Upper lobe of right lung (tissue), 1 donor: ENCODE measurements around the gene PCSK2. TPM values are rescaled to one million over a fixed set of nuclear protein-coding genes. Genes with fewer than 3 reads are reported as not detected.

ENCODE experiments used
- ATAC-seq: fragments of 200-7000 bp; cut with Tn5 transposase; one replicate; pipeline ENCODE4 v1.9.1; 2020; ENCODE audit warnings: mild to moderate bottlenecking, moderate library complexity
- DNase-seq: peaks from one replicate; pipeline ENCODE4 v3.0.0-alpha.2; 2020
- H3K27ac ChIP-seq: fragments of 200-600 bp; one replicate; pipeline ENCODE4 v1.8.0; 2022
- H3K27me3 ChIP-seq: fragments of 200-600 bp; one replicate; pipeline ENCODE4 v1.8.0; 2022; ENCODE audit warnings: mild to moderate bottlenecking
- H3K36me3 ChIP-seq: fragments of 200-600 bp; one replicate; pipeline ENCODE4 v1.8.0; 2022
- H3K4me1 ChIP-seq: fragments of 200-600 bp; one replicate; pipeline ENCODE4 v1.8.0; 2022
- H3K4me3 ChIP-seq: fragments of 200-600 bp; one replicate; pipeline ENCODE4 v1.8.0; 2022; ENCODE audit warnings: mild to moderate bottlenecking
- H3K9me3 ChIP-seq: fragments of 200-600 bp; one replicate; pipeline ENCODE4 v1.8.0; 2022
- CTCF ChIP-seq: fragments of 200-600 bp; IDR thresholded peaks from one replicate; pipeline ENCODE4 v1.8.0; 2022; ENCODE audit warnings: antibody characterized with exemption
- intact Hi-C: fragments of 100-400 bp; cut with DNase I; formaldehyde crosslinking; loops from one replicate; pipeline ENCODE4 v1.11.0; 2022
- total RNA-seq: library from RNA; stranded (reverse); fragmentation: NEBNext Ultra II Directional; extraction: Animal tissue kit (Norgen Biotek cat#: 25700); gene quantifications from one replicate; pipeline ENCODE4 v1.2.1, GENCODE V29; 2021
- donor health status: DM: no; HTN: yes; CAD: no; lungs with severe emphysema.

PCSK2 gene
- total RNA-seq, 1 donor from 2014 or later: 17.7 TPM

DNA sequence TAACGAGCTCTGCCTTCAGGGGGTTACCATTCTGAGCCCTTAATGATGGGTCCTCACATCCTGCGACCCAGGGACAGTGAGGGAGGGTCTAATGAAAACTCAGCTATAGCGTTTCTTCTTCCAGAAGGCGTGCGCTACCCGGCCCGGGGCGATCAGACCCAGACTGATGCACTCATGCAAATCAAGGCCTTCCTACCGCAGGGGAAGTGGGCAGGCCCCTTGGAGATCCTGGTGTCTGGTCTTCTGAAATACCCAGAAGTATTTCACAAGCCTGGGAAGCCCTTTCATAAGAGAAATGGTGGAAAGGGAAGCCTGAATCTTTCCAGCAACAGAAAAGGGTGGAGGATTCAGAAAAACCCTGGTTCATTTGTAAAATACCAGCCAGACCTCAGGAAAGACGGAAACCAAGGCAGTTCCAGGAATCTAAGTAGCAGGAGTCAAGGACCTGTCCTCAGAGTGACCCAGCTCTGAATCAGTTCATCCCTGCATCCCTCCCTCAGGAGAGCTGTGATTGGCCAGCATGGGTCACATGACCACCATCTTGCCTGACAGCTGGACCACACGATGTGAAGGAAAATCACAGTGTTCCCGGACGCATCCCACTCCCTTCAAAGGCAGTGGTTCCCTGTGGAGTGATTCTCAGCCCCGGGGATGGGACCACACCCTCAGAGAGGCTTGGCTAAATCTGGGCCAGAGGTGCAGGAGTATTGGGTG is 291.7 kb downstream of the PCSK2 start:
- Histone ChIP-seq H3K9me3 (no peaks in the 10 kb centered on the region), H3K4me3 (no peak overlapping the region), H3K4me1 (peaks cover 4% of the 10 kb centered on the region), H3K36me3 (no peaks in the 10 kb centered on the region), H3K27ac (no peak overlapping the region), H3K27me3 (no peaks in the 10 kb centered on the region)
- TF ChIP-seq CTCF: no peak
- intact Hi-C loops: no loop called here
- DNase-seq (no peak), ATAC-seq (peak; percentile 62)

- TF ChIP-seq CTCF: no peak
- DNase-seq: no peak
- intact Hi-C loops: no loop called here
- Histone ChIP-seq H3K4me3 (no peak overlapping the region), H3K27me3 (no peaks in the 10 kb centered on the region), H3K36me3 (no peaks in the 10 kb centered on the region), H3K4me1 (peaks cover 4% of the 10 kb centered on the region), H3K27ac (no peak overlapping the region), H3K9me3 (no peaks in the 10 kb centered on the region)
- no peak for ATAC-seq
Observed at GRCh38 chr20:17519606-17520285, 292.9 kb downstream of the PCSK2 start.

- H3K9me3 ChIP-seq: no peaks in the 10 kb centered on the region
- DNase-seq (no peak), ATAC-seq (no peak)
- H3K27ac ChIP-seq: no peak overlapping the region
- peaks cover 4% of the 10 kb centered on the region for H3K4me1 ChIP-seq
- H3K27me3 ChIP-seq: no peaks in the 10 kb centered on the region
- intact Hi-C loops: no loop called here
- no peaks in the 10 kb centered on the region for H3K36me3 ChIP-seq
- H3K4me3 ChIP-seq: no peak overlapping the region
- TF ChIP-seq CTCF: no peak
Observed at GRCh38 chr20:17520583-17520982, 293.7 kb downstream of the PCSK2 start.

DNA sequence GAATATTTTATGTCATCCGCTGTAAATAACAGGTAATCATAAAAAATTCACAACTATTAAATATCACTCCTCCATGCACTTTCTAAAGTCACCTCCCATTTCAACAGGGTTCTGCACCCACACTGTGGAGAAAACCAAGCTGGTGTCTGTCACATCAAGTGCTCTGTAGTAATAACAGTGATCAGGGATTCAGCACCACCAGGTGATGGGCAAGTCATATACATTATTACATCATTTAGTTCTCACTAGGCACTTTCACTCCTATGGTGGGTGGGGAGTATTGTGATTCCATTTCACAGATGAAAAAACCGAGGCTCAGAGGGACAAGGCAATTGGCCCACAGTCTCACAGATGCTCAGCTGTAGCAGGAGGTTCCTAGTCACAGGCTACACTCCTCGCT is 295.7 kb downstream of the PCSK2 start:
- Histone ChIP-seq H3K4me1 (peaks cover 4% of the 10 kb centered on the region), H3K4me3 (no peak overlapping the region), H3K27ac (no peak overlapping the region), H3K36me3 (no peaks in the 10 kb centered on the region), H3K27me3 (no peaks in the 10 kb centered on the region), H3K9me3 (no peaks in the 10 kb centered on the region)
- intact Hi-C loops: no loop called here
- TF ChIP-seq CTCF: no peak
- ATAC-seq: no peak
- DNase-seq: no peak

- Histone ChIP-seq H3K4me3 (no peak overlapping the region), H3K27ac (no peak overlapping the region), H3K9me3 (no peaks in the 10 kb centered on the region), H3K36me3 (no peaks in the 10 kb centered on the region), H3K4me1 (peaks cover 4% of the 10 kb centered on the region), H3K27me3 (no peaks in the 10 kb centered on the region)
- DNase-seq (no peak), ATAC-seq (no peak)
- intact Hi-C loops: no loop called here
- no peak for TF ChIP-seq CTCF
Observed at GRCh38 chr20:17523326-17523725, 296.5 kb downstream of the PCSK2 start.
